Stimulated activated naive CD8-positive, alpha-beta T cell treated with anti-CD3 and anti-CD28 coated beads, Interleukin-15, Interleukin-2, amounts not matched to agents 100 ng/mL and 50 ng/mL, for 24 hours (primary cell): ENCODE data around the gene DPYSL5.
A peak's percentile ranks its signal among the peaks of the same experiment; 100 is the strongest.

Source experiments
- H3K27ac Mint-ChIP-seq: one replicate; pipeline ENCODE4 v1.8.0; 2021; ENCODE audit warnings: mild to moderate bottlenecking, mixed read lengths
- H3K27me3 Mint-ChIP-seq: one replicate; pipeline ENCODE4 v1.8.0; 2021; ENCODE audit warnings: mixed read lengths
- H3K36me3 Mint-ChIP-seq: one replicate; pipeline ENCODE4 v1.8.0; 2021; ENCODE audit warnings: low read depth, mixed read lengths
- H3K4me1 Mint-ChIP-seq: one replicate; pipeline ENCODE4 v1.8.0; 2021; ENCODE audit warnings: low read depth, mixed read lengths
- H3K4me3 Mint-ChIP-seq: one replicate; pipeline ENCODE4 v1.8.0; 2021; ENCODE audit warnings: mild to moderate bottlenecking, mixed read lengths
- H3K9me3 Mint-ChIP-seq: one replicate; pipeline ENCODE4 v1.8.0; 2021; ENCODE audit warnings: mixed read lengths

Gene DPYSL5

DNA sequence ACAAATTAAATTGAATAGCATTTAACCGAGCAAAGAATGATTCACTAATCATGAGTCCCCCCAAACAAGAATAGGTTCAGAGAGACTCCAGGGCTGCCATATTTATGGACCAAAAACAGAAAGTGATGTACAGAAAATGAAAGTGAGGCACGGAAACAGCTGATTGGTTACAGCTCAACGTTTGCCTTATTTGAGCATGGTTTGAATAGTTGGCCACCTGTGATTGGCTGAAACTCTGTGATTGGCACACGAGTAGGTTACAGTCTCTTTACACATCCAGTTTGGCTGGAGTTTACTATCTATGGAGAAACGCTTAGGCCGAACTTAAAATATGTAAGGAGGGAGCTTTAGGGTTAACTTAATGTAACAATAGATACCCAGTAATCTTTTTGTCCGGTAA, 27.0 kb upstream of the DPYSL5 start:
- H3K36me3 Mint-ChIP-seq, result no peaks in the 10 kb centered on the region
- H3K27me3 Mint-ChIP-seq, result peaks cover 11% of the 10 kb centered on the region
- H3K9me3 Mint-ChIP-seq, result no peaks in the 10 kb centered on the region
- H3K4me1 Mint-ChIP-seq, result no peaks in the 10 kb centered on the region
- no peak overlapping the region for H3K27ac Mint-ChIP-seq
- no peak overlapping the region for H3K4me3 Mint-ChIP-seq

GRCh38 chr2:26822877-26823276, 25.1 kb upstream of the DPYSL5 start:
- H3K27me3 Mint-ChIP-seq, result peaks cover 3% of the 10 kb centered on the region
- no peak overlapping the region for H3K4me3 Mint-ChIP-seq
- H3K9me3 Mint-ChIP-seq, result no peaks in the 10 kb centered on the region
- H3K4me1 Mint-ChIP-seq, result no peaks in the 10 kb centered on the region
- no peaks in the 10 kb centered on the region for H3K36me3 Mint-ChIP-seq
- no peak overlapping the region for H3K27ac Mint-ChIP-seq

- peaks cover 59% of the 10 kb centered on the region for H3K27me3 Mint-ChIP-seq
- no peaks in the 10 kb centered on the region for H3K4me1 Mint-ChIP-seq
- no peak overlapping the region for H3K27ac Mint-ChIP-seq
- H3K9me3 Mint-ChIP-seq, result no peaks in the 10 kb centered on the region
- H3K36me3 Mint-ChIP-seq, result no peaks in the 10 kb centered on the region
- H3K4me3 Mint-ChIP-seq, result no peak overlapping the region
Observed at GRCh38 chr2:26838121-26838906, 9.6 kb upstream of the DPYSL5 start.

DNA sequence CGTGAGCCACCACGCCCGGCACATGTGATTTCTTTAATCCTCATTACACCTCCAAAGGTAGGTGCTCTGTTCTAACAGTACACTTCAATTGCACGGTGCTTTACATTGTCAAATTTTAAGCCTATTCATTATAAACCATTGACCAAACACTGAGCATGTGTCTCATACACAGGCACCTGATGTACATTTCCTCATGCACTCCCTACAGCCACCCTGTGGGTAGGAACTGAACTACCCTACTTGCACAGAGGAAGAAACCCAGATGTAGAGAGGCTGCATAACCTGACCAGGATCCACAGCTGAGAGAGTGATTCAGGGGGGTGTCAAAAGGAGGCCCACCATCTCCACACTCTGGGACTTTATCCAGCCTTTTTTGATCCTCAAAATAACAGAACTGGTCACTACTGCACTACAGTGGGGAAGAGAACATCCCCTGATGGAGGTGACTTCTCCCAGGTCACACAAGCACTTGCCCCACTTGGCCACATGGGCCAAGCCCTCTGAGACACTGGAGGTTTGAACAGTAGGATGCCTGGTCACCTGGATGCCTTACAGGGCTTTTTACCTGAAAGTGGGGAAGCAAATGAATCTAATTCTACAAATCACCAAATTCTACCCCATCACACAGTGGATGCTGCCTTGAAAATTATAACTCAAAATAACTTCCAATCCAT, 6.9 kb upstream of the DPYSL5 start:
- H3K27ac Mint-ChIP-seq, result no peak overlapping the region
- H3K4me1 Mint-ChIP-seq, result no peaks in the 10 kb centered on the region
- H3K36me3 Mint-ChIP-seq, result no peaks in the 10 kb centered on the region
- H3K9me3 Mint-ChIP-seq, result no peaks in the 10 kb centered on the region
- no peak overlapping the region for H3K4me3 Mint-ChIP-seq
- H3K27me3 Mint-ChIP-seq, result peaks cover 52% of the 10 kb centered on the region

DNA sequence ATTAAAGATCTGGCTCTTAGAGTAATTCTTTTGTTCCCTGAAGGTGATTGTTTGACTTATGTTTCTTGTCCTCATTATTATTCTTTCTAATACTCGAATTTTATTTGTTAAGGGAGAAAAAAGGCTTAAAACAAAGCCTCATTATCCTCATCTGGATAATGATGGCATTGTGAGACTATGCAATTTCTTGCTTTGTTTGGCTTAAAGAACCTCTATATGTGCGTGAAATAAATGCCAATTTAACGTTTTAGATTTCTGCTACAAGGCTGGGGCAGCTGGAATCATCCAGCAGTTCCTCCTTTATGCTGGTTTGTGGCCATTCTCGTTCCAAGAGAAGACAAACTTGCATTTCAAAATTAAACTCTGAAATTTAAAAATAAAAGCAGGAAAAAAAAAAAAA, 4.9 kb upstream of the DPYSL5 start:
- Mint-ChIP-seq H3K27me3 (peaks cover 54% of the 10 kb centered on the region), H3K4me1 (peaks cover 5% of the 10 kb centered on the region), H3K4me3 (no peak overlapping the region), H3K27ac (no peak overlapping the region), H3K36me3 (no peaks in the 10 kb centered on the region), H3K9me3 (no peaks in the 10 kb centered on the region)

DNA sequence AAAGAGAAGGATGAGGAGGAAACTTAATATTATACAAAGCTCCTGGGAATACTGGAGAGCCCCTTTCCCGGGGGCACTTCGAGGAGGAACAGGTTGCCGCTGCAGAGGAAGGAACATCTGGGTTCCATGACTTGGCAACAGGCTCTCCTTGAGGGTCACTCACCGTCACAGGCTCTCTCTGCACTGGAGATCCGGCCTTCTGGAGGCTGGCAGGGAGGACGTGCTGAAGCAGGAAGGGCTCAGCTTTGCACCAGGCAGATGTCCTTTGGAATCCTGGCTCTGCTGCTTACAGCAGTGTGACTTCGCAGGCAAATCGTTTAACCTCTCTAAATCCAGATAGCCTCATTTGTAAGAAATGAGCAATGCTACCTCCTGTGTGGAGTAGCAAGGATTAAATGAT, 2.9 kb upstream of the DPYSL5 start:
- Mint-ChIP-seq H3K9me3 (no peaks in the 10 kb centered on the region), H3K27me3 (peaks cover 41% of the 10 kb centered on the region), H3K4me3 (no peak overlapping the region), H3K27ac (no peak overlapping the region), H3K36me3 (no peaks in the 10 kb centered on the region), H3K4me1 (peaks cover 9% of the 10 kb centered on the region)

- Mint-ChIP-seq H3K4me1 (peaks cover 9% of the 10 kb centered on the region), H3K27ac (no peak overlapping the region), H3K9me3 (no peaks in the 10 kb centered on the region), H3K27me3 (peaks cover 52% of the 10 kb centered on the region), H3K36me3 (no peaks in the 10 kb centered on the region), H3K4me3 (peak overlapping the region; percentile 65)
Observed at GRCh38 chr2:26846334-26847306, 1.3 kb upstream of the DPYSL5 start.

- Mint-ChIP-seq H3K4me1 (peaks cover 9% of the 10 kb centered on the region), H3K4me3 (peak overlapping the region; percentile 65), H3K27me3 (peaks cover 56% of the 10 kb centered on the region), H3K36me3 (no peaks in the 10 kb centered on the region), H3K9me3 (no peaks in the 10 kb centered on the region), H3K27ac (no peak overlapping the region)
Observed at GRCh38 chr2:26847307-26847654, 651 bp upstream of the DPYSL5 start.

- no peak overlapping the region for H3K4me3 Mint-ChIP-seq
- H3K36me3 Mint-ChIP-seq, result no peaks in the 10 kb centered on the region
- no peaks in the 10 kb centered on the region for H3K9me3 Mint-ChIP-seq
- H3K4me1 Mint-ChIP-seq, result peaks cover 9% of the 10 kb centered on the region
- peaks cover 57% of the 10 kb centered on the region for H3K27me3 Mint-ChIP-seq
- H3K27ac Mint-ChIP-seq, result no peak overlapping the region
Observed at GRCh38 chr2:26848336-26849055, 564 bp downstream of the DPYSL5 start.

GRCh38 chr2:26849056-26849999, 1.4 kb downstream of the DPYSL5 start:
- no peaks in the 10 kb centered on the region for H3K9me3 Mint-ChIP-seq
- peaks cover 9% of the 10 kb centered on the region for H3K4me1 Mint-ChIP-seq
- peaks cover 56% of the 10 kb centered on the region for H3K27me3 Mint-ChIP-seq
- no peak overlapping the region for H3K4me3 Mint-ChIP-seq
- no peak overlapping the region for H3K27ac Mint-ChIP-seq
- no peaks in the 10 kb centered on the region for H3K36me3 Mint-ChIP-seq

- Mint-ChIP-seq H3K27ac (no peak overlapping the region), H3K27me3 (peaks cover 54% of the 10 kb centered on the region), H3K4me1 (peaks cover 9% of the 10 kb centered on the region), H3K36me3 (no peaks in the 10 kb centered on the region), H3K9me3 (no peaks in the 10 kb centered on the region), H3K4me3 (no peak overlapping the region)
Observed at GRCh38 chr2:26850000-26850431, 2.1 kb downstream of the DPYSL5 start.

- no peaks in the 10 kb centered on the region for H3K36me3 Mint-ChIP-seq
- H3K4me1 Mint-ChIP-seq, result peaks cover 9% of the 10 kb centered on the region
- H3K27me3 Mint-ChIP-seq, result peaks cover 54% of the 10 kb centered on the region
- H3K9me3 Mint-ChIP-seq, result no peaks in the 10 kb centered on the region
- H3K27ac Mint-ChIP-seq, result no peak overlapping the region
- H3K4me3 Mint-ChIP-seq, result no peak overlapping the region
Observed at GRCh38 chr2:26850505-26850904, 2.6 kb downstream of the DPYSL5 start.

GRCh38 chr2:26852405-26853306, 4.7 kb downstream of the DPYSL5 start:
- H3K4me1 Mint-ChIP-seq, result peaks cover 3% of the 10 kb centered on the region
- peaks cover 46% of the 10 kb centered on the region for H3K27me3 Mint-ChIP-seq
- H3K36me3 Mint-ChIP-seq, result no peaks in the 10 kb centered on the region
- no peaks in the 10 kb centered on the region for H3K9me3 Mint-ChIP-seq
- no peak overlapping the region for H3K27ac Mint-ChIP-seq
- no peak overlapping the region for H3K4me3 Mint-ChIP-seq
